Liver (tissue), 3 donors: ENCODE measurements around the gene PTH1R.

Source experiments
- CTCF ChIP-seq: fragments of 150-350 bp; IDR thresholded peaks from 2 replicates; pipeline ENCODE4 v1.5.1; 2017; ENCODE audit warnings: improper control_type of control experiment, low read depth, low read length; ENCODE audit not compliant: missing input control
- GABPA ChIP-seq, 2 donors: IDR thresholded peaks in 1 of 2; conservative IDR thresholded peaks in 1 of 2; 2 replicates each; pipeline ENCODE4 v1.6.1; 2016; ENCODE audit warnings: antibody characterized with exemption in 2 of 2, mild to moderate bottlenecking in 1 of 2, moderate library complexity in 1 of 2
- HNF4A ChIP-seq, 2 donors: conservative IDR thresholded peaks; 2 replicates each; pipeline ENCODE4 v1.6.1; 2016; ENCODE audit warnings: antibody characterized with exemption in 2 of 2, mild to moderate bottlenecking in 2 of 2
- HNF4G ChIP-seq: IDR thresholded peaks from 2 replicates; pipeline ENCODE4 v1.6.1; 2016; ENCODE audit warnings: antibody characterized with exemption
- MAX ChIP-seq: IDR thresholded peaks from 2 replicates; pipeline ENCODE4 v1.6.1; 2016; ENCODE audit warnings: antibody characterized with exemption
- RAD21 ChIP-seq, 2 donors: IDR thresholded peaks; 2 replicates each; pipeline ENCODE4 v1.6.1; 2016; ENCODE audit warnings: antibody characterized with exemption in 2 of 2, mild to moderate bottlenecking in 2 of 2
- SP1 ChIP-seq: IDR thresholded peaks from 2 replicates; pipeline ENCODE4 v1.6.1; 2018; ENCODE audit warnings: antibody characterized with exemption, mild to moderate bottlenecking
- TAF1 ChIP-seq: conservative IDR thresholded peaks from 2 replicates; pipeline ENCODE4 v1.6.1; 2016; ENCODE audit warnings: antibody characterized with exemption, mild to moderate bottlenecking
- YY1 ChIP-seq: IDR thresholded peaks from 2 replicates; pipeline ENCODE4 v1.6.1; 2016; ENCODE audit warnings: antibody characterized with exemption, mild to moderate bottlenecking
- ZBTB33 ChIP-seq: IDR thresholded peaks from 2 replicates; pipeline ENCODE4 v1.6.1; 2016; ENCODE audit warnings: antibody characterized with exemption
- TF ChIP-seq, protein P1 (sequence below): IDR thresholded peaks from 2 replicates; pipeline ENCODE4 v1.6.1; 2016; ENCODE audit warnings: antibody characterized with exemption, mild to moderate bottlenecking
- TF ChIP-seq, protein P2 (sequence below): IDR thresholded peaks from 2 replicates; pipeline ENCODE4 v1.6.1; 2016; ENCODE audit warnings: antibody characterized with exemption
- donor health status: healthy.
- donor health status: healthy.

- TF ChIP-seq CTCF (no peak), RAD21 (IDR thresholded peaks at IDR 0.05) (no peak), MAX (no peak), YY1 (no peak), SP1 (no peak), ZBTB33 (no peak), GABPA (IDR thresholded peaks at IDR 0.05 in 1 of 2, conservative IDR thresholded peaks at IDR 0.05 in 1 of 2) (no peak), TAF1 (no peak), HNF4G (no peak), HNF4A (conservative IDR thresholded peaks at IDR 0.05) (no peak)
- TF ChIP-seq, protein P1, sequence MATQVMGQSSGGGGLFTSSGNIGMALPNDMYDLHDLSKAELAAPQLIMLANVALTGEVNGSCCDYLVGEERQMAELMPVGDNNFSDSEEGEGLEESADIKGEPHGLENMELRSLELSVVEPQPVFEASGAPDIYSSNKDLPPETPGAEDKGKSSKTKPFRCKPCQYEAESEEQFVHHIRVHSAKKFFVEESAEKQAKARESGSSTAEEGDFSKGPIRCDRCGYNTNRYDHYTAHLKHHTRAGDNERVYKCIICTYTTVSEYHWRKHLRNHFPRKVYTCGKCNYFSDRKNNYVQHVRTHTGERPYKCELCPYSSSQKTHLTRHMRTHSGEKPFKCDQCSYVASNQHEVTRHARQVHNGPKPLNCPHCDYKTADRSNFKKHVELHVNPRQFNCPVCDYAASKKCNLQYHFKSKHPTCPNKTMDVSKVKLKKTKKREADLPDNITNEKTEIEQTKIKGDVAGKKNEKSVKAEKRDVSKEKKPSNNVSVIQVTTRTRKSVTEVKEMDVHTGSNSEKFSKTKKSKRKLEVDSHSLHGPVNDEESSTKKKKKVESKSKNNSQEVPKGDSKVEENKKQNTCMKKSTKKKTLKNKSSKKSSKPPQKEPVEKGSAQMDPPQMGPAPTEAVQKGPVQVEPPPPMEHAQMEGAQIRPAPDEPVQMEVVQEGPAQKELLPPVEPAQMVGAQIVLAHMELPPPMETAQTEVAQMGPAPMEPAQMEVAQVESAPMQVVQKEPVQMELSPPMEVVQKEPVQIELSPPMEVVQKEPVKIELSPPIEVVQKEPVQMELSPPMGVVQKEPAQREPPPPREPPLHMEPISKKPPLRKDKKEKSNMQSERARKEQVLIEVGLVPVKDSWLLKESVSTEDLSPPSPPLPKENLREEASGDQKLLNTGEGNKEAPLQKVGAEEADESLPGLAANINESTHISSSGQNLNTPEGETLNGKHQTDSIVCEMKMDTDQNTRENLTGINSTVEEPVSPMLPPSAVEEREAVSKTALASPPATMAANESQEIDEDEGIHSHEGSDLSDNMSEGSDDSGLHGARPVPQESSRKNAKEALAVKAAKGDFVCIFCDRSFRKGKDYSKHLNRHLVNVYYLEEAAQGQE: no peak
- TF ChIP-seq, protein P2, sequence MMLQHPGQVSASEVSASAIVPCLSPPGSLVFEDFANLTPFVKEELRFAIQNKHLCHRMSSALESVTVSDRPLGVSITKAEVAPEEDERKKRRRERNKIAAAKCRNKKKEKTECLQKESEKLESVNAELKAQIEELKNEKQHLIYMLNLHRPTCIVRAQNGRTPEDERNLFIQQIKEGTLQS: no peak
These were observed 65.1 kb downstream of the PTH1R start for GRCh38 chr3:46942481-46943236.
